K562 (cell line): ENCODE measurements around the gene BACE1. TPM values are rescaled to one million over a fixed set of nuclear protein-coding genes. Genes with fewer than 3 reads are reported as not detected.

Experiments used
- ATF7 ChIP-seq: fragments of 450-650 bp; IDR thresholded peaks from 2 replicates; pipeline ENCODE4 v1.7.1; 2014; ENCODE audit warnings: mild to moderate bottlenecking, moderate library complexity
- CREB3L1 ChIP-seq: fragments of 450-650 bp; IDR thresholded peaks from 2 replicates; pipeline ENCODE4 v1.6.1; 2014; ENCODE audit warnings: low read depth, mild to moderate bottlenecking, moderate library complexity, borderline replicate concordance
- ETS1 ChIP-seq: conservative IDR thresholded peaks from 2 replicates; pipeline ENCODE4 v1.6.1; 2011; ENCODE audit warnings: low read depth, mild to moderate bottlenecking, low read length; ENCODE audit not compliant: control insufficient read depth
- MTA1 ChIP-seq: fragments of 450-650 bp; IDR thresholded peaks from 2 replicates; pipeline ENCODE4 v1.6.1; 2017; ENCODE audit warnings: borderline replicate concordance
- NFIC ChIP-seq: fragments of 450-650 bp; IDR thresholded peaks from 2 replicates; pipeline ENCODE4 v1.6.1; 2017; ENCODE audit warnings: mild to moderate bottlenecking, inconsistent platforms
- PCBP1 ChIP-seq: fragments of 200-400 bp; formaldehyde crosslinking; IDR thresholded peaks from 2 replicates; pipeline ENCODE4 v1.6.1; 2018; ENCODE audit warnings: mild to moderate bottlenecking, low read depth, low read length; ENCODE audit not compliant: poor library complexity, severe bottlenecking
- PREB ChIP-seq: sonication (generic); formaldehyde crosslinking; IDR thresholded peaks from 2 replicates; pipeline ENCODE4 v1.8.1; 2023; ENCODE audit warnings: mild to moderate bottlenecking, missing genetic modification reagents
- SFPQ ChIP-seq: fragments of 200-400 bp; formaldehyde crosslinking; IDR thresholded peaks from 2 replicates; pipeline ENCODE4 v1.6.1; 2017; ENCODE audit warnings: mild to moderate bottlenecking, low read depth, low read length, moderate library complexity
- TAF9B ChIP-seq: fragments of 450-650 bp; IDR thresholded peaks from 2 replicates; pipeline ENCODE4 v1.6.1; 2018; ENCODE audit warnings: mild to moderate bottlenecking; ENCODE audit not compliant: partially characterized antibody
- TCF3 ChIP-seq: sonication (generic); formaldehyde crosslinking; IDR thresholded peaks from 2 replicates; pipeline ENCODE4 v1.4.0; 2020; ENCODE audit warnings: mild to moderate bottlenecking, missing genetic modification reagents
- UBTF ChIP-seq, 2 experiments: IDR thresholded peaks; 2 replicates each; pipeline ENCODE4 v1.6.1; 2012; ENCODE audit warnings: improper control_type of control experiment in 2 of 2, low read depth in 2 of 2, low read length in 2 of 2, borderline replicate concordance in 1 of 2
- XRCC3 ChIP-seq: fragments of 450-650 bp; IDR thresholded peaks from 2 replicates; pipeline ENCODE4 v1.6.1; 2017; ENCODE audit warnings: mild to moderate bottlenecking, moderate library complexity
- XRCC5 ChIP-seq: fragments of 200-400 bp; formaldehyde crosslinking; IDR thresholded peaks from 2 replicates; pipeline ENCODE4 v1.6.1; 2017; ENCODE audit warnings: low read depth, mild to moderate bottlenecking, low read length
- ZNF165 ChIP-seq: fragments of 250-450 bp; sonication (Bioruptor Pico); IDR thresholded peaks from 2 replicates; pipeline ENCODE4 v1.4.0; 2020; ENCODE audit warnings: borderline replicate concordance
- ZNF280A ChIP-seq: fragments of 450-650 bp; IDR thresholded peaks from 2 replicates; pipeline ENCODE4 v1.6.1; 2018; ENCODE audit warnings: mild to moderate bottlenecking, low read depth; ENCODE audit not compliant: partially characterized antibody
- ZNF778 ChIP-seq: fragments of 450-650 bp; formaldehyde crosslinking; IDR thresholded peaks from 2 replicates; pipeline ENCODE4 v1.4.0; 2020; ENCODE audit warnings: mild to moderate bottlenecking, moderate library complexity
- polyA plus RNA-seq, 8 experiments: library from polyadenylated mRNA; depleted of rRNA in 4 of 8; stranded (reverse) in 5 of 8; unstranded in 3 of 8; fragments of >200 nt; fragmentation: Nextera tagmentation in 2 of 8; fragmentation: Illumina TruSeq in 1 of 8; extraction: Ambion mirVana in 2 of 8; extraction: Trizol in 1 of 8; gene quantifications; 2 replicates each; pipeline versions ENCODE4 v1.2.1 to v1.2.3, GENCODE V29; 2011 to 2014; ENCODE audit warnings: inconsistent platforms in 1 of 8, missing spikeins in 1 of 8
- total RNA-seq, 7 experiments: library from RNA; depleted of rRNA in 6 of 7; stranded (reverse); fragments of >200 nt in 6 of 7; fragmentation: Illumina TruSeq in 2 of 7; extraction: Trizol in 2 of 7; gene quantifications; 2 replicates each; pipeline versions ENCODE4 v1.2.1 to v1.2.3, GENCODE V29; 2011 to 2021; ENCODE audit warnings: low replicate concordance in 1 of 7

Gene BACE1
- total and polyA plus RNA-seq, 9 of the 15 experiments (the other 6 are each of a cell fraction or from before 2014, with no cell fraction given), result 0.01 to 0.25 (median 0.16) TPM; not detected in 5

- TF ChIP-seq ATF7 (peak; percentile 77), MTA1 (no peak), XRCC5 (no peak), CREB3L1 (peak; percentile 61; the same call in 1 of the 2 replicates), TAF9B (no peak), ETS1 (no peak), PREB (no peak), ZNF778 (no peak), NFIC (peak; percentile 9; the same call in 1 of the 2 replicates), SFPQ (no peak), PCBP1 (no peak), XRCC3 (no peak), ZNF165 (CRISPR knock-in tag) (no peak), TCF3 (CRISPR knock-in tag) (peak; percentile 48; the same call in 1 of the 2 replicates), ZNF280A (no peak), UBTF (IDR thresholded peaks at IDR 0.05; ENCODE audit: borderline replicate concordance in 1 of 2, low read depth in 2 of 2, low read length in 2 of 2) (no peak)
Measured at GRCh38 chr11:117327567-117328374, 11.7 kb upstream of the BACE1 start, which contains the start of gene CEP164 (continued).
